Smooth muscle cell (in vitro differentiated cells): ENCODE measurements around the gene XCL2. TPM values are rescaled to one million over a fixed set of nuclear protein-coding genes. Genes with fewer than 3 reads are reported as not detected.

Experiments
- DNase-seq: peaks from one replicate; lab custom pipeline; 2025; ENCODE audit not compliant: unreplicated experiment; lab: John Stamatoyannopoulos, UW
- H2AFZ ChIP-seq: fragments of 200-600 bp; sonication (generic); 2 replicates; pipeline ENCODE4 v1.6.0; 2016; ENCODE audit warnings: antibody characterized with exemption, low read depth, mild to moderate bottlenecking
- H3F3A ChIP-seq: fragments of 200-600 bp; sonication (generic); 2 replicates; pipeline ENCODE4 v1.6.0; 2017; ENCODE audit warnings: antibody characterized with exemption, low read depth
- H3K27ac ChIP-seq: fragments of 200-600 bp; sonication (generic); 2 replicates; pipeline ENCODE4 v1.5.1; 2016; ENCODE audit warnings: low read depth, mild to moderate bottlenecking
- H3K27me3 ChIP-seq: fragments of 200-600 bp; sonication (generic); 2 replicates; pipeline ENCODE4 v1.6.1; 2016; ENCODE audit warnings: low read depth, mild to moderate bottlenecking
- H3K36me3 ChIP-seq: fragments of 200-600 bp; sonication (generic); 2 replicates; pipeline ENCODE4 v1.5.1; 2016; ENCODE audit warnings: low read depth
- H3K4me1 ChIP-seq: fragments of 200-600 bp; sonication (generic); 2 replicates; pipeline ENCODE4 v1.5.1; 2016; ENCODE audit warnings: low read depth
- H3K4me2 ChIP-seq: fragments of 200-600 bp; sonication (generic); 2 replicates; pipeline ENCODE4 v1.6.0; 2016; ENCODE audit warnings: mild to moderate bottlenecking
- H3K4me3 ChIP-seq: fragments of 200-600 bp; sonication (generic); 2 replicates; pipeline ENCODE4 v1.5.1; 2016; ENCODE audit warnings: mild to moderate bottlenecking
- H3K79me2 ChIP-seq: fragments of 200-600 bp; sonication (generic); 2 replicates; pipeline ENCODE4 v1.6.0; 2016; ENCODE audit warnings: low read depth, mild to moderate bottlenecking
- H3K9ac ChIP-seq: fragments of 200-600 bp; sonication (generic); 2 replicates; pipeline ENCODE4 v1.6.0; 2016; ENCODE audit warnings: low read depth
- H3K9me3 ChIP-seq: fragments of 200-600 bp; sonication (generic); replicated peaks from 2 replicates; pipeline ENCODE4 v1.5.1; 2016; ENCODE audit warnings: low read depth
- H4K20me1 ChIP-seq: fragments of 200-600 bp; sonication (generic); 2 replicates; pipeline ENCODE4 v1.6.0; 2016; ENCODE audit warnings: low read depth
- WGBS: methylation state at CpG from one replicate; pipeline ENCODE4 v1.1.7; 2016; ENCODE audit warnings: low lambda C conversion rate; 5-methylcytosine and 5-hydroxymethylcytosine counted together
- polyA plus RNA-seq: library from polyadenylated mRNA; unstranded; fragments of >200 nt; fragmentation: Nextera tagmentation; extraction: Ambion mirVana; gene quantifications from 2 replicates; pipeline ENCODE4 v1.2.1, GENCODE V29; 2016
- total RNA-seq: library from RNA; depleted of rRNA; stranded (reverse); fragments of >200 nt; gene quantifications from 2 replicates; pipeline ENCODE4 v1.2.3, GENCODE V29; 2014
- TF ChIP-seq, protein P1 (sequence below): fragments of 200-600 bp; sonication (generic); IDR thresholded peaks from 2 replicates; pipeline ENCODE4 v1.5.1; 2017; ENCODE audit warnings: borderline replicate concordance, mild to moderate bottlenecking, antibody characterized with exemption; ENCODE audit not compliant: insufficient read depth, poor library complexity, severe bottlenecking

The XCL2 gene
- total and polyA plus RNA-seq, 2 experiments from 2014 or later = not detected

DNA sequence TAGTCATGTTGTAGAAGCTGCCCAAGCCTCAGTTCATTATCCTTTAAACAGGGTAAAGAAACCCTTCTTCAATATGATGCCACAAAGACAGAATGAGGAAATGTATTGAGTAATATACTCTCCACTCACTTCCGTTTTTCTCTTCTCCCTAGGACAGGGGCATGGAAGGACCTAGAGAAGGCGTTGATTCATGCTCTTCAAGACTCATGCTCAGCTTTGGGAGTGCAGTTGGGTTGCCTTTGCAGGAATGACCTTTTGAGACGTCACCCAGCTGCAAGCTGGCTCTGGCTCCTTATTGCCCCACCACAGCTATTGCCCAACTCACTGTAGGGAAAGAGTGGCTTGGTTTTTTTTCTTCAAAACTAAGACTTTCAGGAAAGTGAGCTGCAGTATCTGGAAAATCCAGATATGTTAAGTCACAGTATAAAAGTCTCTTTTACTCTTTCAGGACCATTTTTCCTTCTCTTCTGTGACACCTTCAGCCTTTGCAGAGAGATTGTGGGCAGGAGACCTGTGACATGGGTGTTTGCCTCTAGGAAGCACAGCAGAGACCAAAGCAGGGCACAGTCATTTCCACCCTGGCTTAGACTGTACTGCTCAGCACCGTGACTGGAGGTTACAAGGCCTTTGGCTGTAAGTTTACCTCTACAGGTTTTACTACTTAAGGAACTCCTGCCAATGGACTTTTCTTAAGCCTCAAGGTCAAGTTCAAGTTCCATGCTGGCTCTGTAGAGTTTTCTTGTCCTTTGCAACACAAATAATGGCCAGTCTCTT lies 39.5 kb downstream of the XCL2 start:
- H3K9ac ChIP-seq = no peak overlapping the region
- no peak overlapping the region for H3K4me2 ChIP-seq
- no peaks in the 10 kb centered on the region for H3K4me1 ChIP-seq
- 69% methylated on average over 4 of the region's 4 CpGs for WGBS
- no peak overlapping the region for H3K4me3 ChIP-seq
- H3K79me2 ChIP-seq = no peaks in the 10 kb centered on the region
- no peaks in the 10 kb centered on the region for H3K36me3 ChIP-seq
- H3F3A ChIP-seq = peaks cover 7% of the 10 kb centered on the region
- no peak overlapping the region for H3K27ac ChIP-seq
- H2AFZ ChIP-seq = no peak overlapping the region
- no peak for DNase-seq
- no peaks in the 10 kb centered on the region for H4K20me1 ChIP-seq
- no peaks in the 10 kb centered on the region for H3K9me3 ChIP-seq
- H3K27me3 ChIP-seq = no peaks in the 10 kb centered on the region
- TF ChIP-seq, protein P1, sequence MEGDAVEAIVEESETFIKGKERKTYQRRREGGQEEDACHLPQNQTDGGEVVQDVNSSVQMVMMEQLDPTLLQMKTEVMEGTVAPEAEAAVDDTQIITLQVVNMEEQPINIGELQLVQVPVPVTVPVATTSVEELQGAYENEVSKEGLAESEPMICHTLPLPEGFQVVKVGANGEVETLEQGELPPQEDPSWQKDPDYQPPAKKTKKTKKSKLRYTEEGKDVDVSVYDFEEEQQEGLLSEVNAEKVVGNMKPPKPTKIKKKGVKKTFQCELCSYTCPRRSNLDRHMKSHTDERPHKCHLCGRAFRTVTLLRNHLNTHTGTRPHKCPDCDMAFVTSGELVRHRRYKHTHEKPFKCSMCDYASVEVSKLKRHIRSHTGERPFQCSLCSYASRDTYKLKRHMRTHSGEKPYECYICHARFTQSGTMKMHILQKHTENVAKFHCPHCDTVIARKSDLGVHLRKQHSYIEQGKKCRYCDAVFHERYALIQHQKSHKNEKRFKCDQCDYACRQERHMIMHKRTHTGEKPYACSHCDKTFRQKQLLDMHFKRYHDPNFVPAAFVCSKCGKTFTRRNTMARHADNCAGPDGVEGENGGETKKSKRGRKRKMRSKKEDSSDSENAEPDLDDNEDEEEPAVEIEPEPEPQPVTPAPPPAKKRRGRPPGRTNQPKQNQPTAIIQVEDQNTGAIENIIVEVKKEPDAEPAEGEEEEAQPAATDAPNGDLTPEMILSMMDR = no peak

DNA sequence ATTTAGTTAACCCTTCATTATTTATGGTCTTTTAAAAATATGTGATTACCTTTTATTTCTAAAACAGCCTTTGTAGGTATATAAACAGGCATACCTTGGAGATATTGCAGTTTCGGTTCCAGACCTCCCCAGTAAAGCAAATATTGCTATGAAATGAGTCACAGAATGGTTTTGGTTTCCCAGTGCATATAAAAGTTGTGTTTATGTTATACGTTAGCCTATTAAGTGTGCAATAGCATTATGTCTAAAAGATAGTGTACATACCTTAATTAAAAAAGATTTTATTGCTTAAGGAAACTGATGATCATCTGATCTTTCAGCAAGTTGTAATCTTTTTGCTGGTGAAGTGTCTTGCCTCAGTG lies 44.1 kb downstream of the XCL2 start:
- WGBS = 33% methylated on average over 2 of the region's 2 CpGs
- Histone ChIP-seq H2AFZ (no peak overlapping the region), H3K79me2 (no peaks in the 10 kb centered on the region), H3K4me1 (peaks cover 13% of the 10 kb centered on the region), H3K27ac (peak overlapping the region; percentile 39), H3K9ac (no peak overlapping the region), H3K36me3 (no peaks in the 10 kb centered on the region), H3K9me3 (no peaks in the 10 kb centered on the region), H3K27me3 (no peaks in the 10 kb centered on the region), H3K4me2 (peak overlapping the region; percentile 72), H3F3A (peaks cover 16% of the 10 kb centered on the region), H3K4me3 (no peak overlapping the region), H4K20me1 (no peaks in the 10 kb centered on the region)
- no peak for DNase-seq
- TF ChIP-seq, protein P1 = no peak

DNA sequence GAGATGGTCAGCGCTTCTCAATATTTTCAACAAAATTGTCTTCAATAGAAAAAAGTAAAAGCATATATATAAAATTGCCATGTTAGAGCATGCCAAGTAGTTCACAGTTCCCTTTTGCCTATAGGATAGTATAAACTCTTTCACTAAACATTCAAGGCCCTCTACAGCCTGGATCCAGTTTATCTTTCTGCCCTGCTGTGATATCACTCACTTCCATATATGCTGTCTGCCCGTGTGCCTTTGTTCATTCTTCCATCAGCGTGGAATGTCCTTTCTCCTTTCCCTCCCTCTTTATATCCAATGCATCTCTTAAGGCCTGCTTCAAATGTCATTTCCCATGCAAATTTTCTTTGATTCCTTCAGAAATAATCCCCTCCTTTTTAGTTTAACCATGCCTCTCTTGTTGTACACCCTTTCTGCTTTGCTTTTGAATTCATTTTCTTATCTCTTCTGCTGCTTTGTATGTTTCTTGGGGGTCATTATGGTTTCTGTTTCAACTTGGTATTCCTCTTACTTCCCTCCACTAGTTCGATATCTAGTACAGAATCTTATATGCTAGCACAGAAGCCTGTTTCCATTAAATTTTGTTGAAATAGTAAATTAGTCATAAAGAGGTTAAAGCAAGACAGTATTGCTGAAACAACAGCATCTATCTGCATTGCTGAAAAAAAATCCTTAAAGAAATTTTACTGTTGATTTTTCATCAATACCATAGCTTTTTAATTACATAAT lies 44.7 kb downstream of the XCL2 start:
- H3K9ac ChIP-seq = no peak overlapping the region
- H2AFZ ChIP-seq = no peak overlapping the region
- WGBS = 70% methylated on average over 4 of the region's 4 CpGs
- H3K9me3 ChIP-seq = no peaks in the 10 kb centered on the region
- H3K27ac ChIP-seq = peak overlapping the region; percentile 39
- DNase-seq = no peak
- no peaks in the 10 kb centered on the region for H3K36me3 ChIP-seq
- H3K4me3 ChIP-seq = no peak overlapping the region
- TF ChIP-seq, protein P1 = no peak
- H3F3A ChIP-seq = peaks cover 16% of the 10 kb centered on the region
- no peaks in the 10 kb centered on the region for H4K20me1 ChIP-seq
- H3K4me2 ChIP-seq = peak overlapping the region; percentile 72
- H3K79me2 ChIP-seq = no peaks in the 10 kb centered on the region
- H3K27me3 ChIP-seq = no peaks in the 10 kb centered on the region
- peaks cover 13% of the 10 kb centered on the region for H3K4me1 ChIP-seq
